ENCODE measurements around the gene APLP2. TPM values are rescaled to one million over a fixed set of nuclear protein-coding genes. Genes with fewer than 3 reads are reported as not detected.

Gene APLP2
- total and polyA plus RNA-seq, 2 experiments from 2014 or later = 322 to 362 TPM

- TF ChIP-seq ZNF462 (CRISPR knock-in tag; IDR thresholded peaks at IDR 0.05) = no peak
- no peak for TF ChIP-seq JUNB (IDR thresholded peaks at IDR 0.05; ENCODE audit: unreplicated experiment)
Measured at GRCh38 chr11:130034236-130034635, 35.5 kb upstream of the APLP2 start (continued).

- Histone ChIP-seq H3K27ac (ENCODE audit: low read depth) (no peak overlapping the region), H3K4me1 (ENCODE audit: insufficient read depth) (peaks cover 7% of the 10 kb centered on the region; the same call in 1 of the 2 replicates), H2AFZ (peak overlapping the region; percentile 76; the same call in 1 of the 2 replicates), H3K27me3 (ENCODE audit: insufficient read depth) (no peaks in the 10 kb centered on the region), H3K4me3 (no peak overlapping the region), H3K79me2 (replicated peaks; ENCODE audit: insufficient read depth) (no peaks in the 10 kb centered on the region), H3F3A (replicated peaks; ENCODE audit: low read depth) (no peaks in the 10 kb centered on the region), H3K4me2 (no peak overlapping the region), H4K20me1 (replicated peaks; ENCODE audit: insufficient read depth) (no peaks in the 10 kb centered on the region), H3K9me2 (ENCODE audit: insufficient read depth) (no peaks in the 10 kb centered on the region), H3K36me3 (ENCODE audit: insufficient read depth) (no peaks in the 10 kb centered on the region)
- Mint-ChIP-seq H3K9me3 (no peaks in the 10 kb centered on the region; the same call in 2 of the 3 replicates), H3K36me3 (ENCODE audit: low read depth) (no peaks in the 10 kb centered on the region), H3K27me3 (ENCODE audit: insufficient read depth, low read depth, poor library complexity) (peaks cover 6% of the 10 kb centered on the region), H3K27ac (no peak overlapping the region), H3K4me3 (no peak overlapping the region), H3K4me1 (peaks cover 12% of the 10 kb centered on the region)
- no peak for DNase-seq (ENCODE audit: low spot score)
- TF ChIP-seq ETS1 (IDR thresholded peaks at IDR 0.05) (no peak), ZNF462 (CRISPR knock-in tag; IDR thresholded peaks at IDR 0.05) (no peak), REST (IDR thresholded peaks at IDR 0.05; ENCODE audit: unreplicated experiment) (no peak)
- peak; percentile 21; the same call in 2 of the 3 replicates for ATAC-seq
Measured at GRCh38 chr11:130037058-130037457, 32.6 kb upstream of the APLP2 start.

Data from GM23338 (cell line).